Colonic mucosa (tissue), 4 donors: ENCODE data around the gene CMTM2. TPM values are rescaled to one million over a fixed set of nuclear protein-coding genes. Genes with fewer than 3 reads are reported as not detected.

ENCODE experiments used
- DNase-seq: peaks from one replicate; pipeline ENCODE4 v3.0.0-alpha.2; 2020
- H3K27ac ChIP-seq: fragments of 200-600 bp; one replicate; pipeline ENCODE4 v1.8.0; 2021
- H3K27me3 ChIP-seq: fragments of 200-600 bp; one replicate; pipeline ENCODE4 v1.8.0; 2021
- H3K36me3 ChIP-seq: fragments of 200-600 bp; one replicate; pipeline ENCODE4 v1.8.0; 2021
- H3K4me1 ChIP-seq: fragments of 200-600 bp; one replicate; pipeline ENCODE4 v1.8.0; 2021; ENCODE audit warnings: mild to moderate bottlenecking
- H3K4me3 ChIP-seq: fragments of 200-600 bp; one replicate; pipeline ENCODE4 v1.8.0; 2021
- H3K9ac ChIP-seq, 2 donors: one replicate each; pipeline ENCODE4 v1.7.0; 2013; ENCODE audit warnings: control low read depth in 2 of 2, low read depth in 2 of 2, low read length in 2 of 2
- H3K9me3 ChIP-seq: fragments of 200-600 bp; one replicate; pipeline ENCODE4 v1.8.0; 2021
- CTCF ChIP-seq: fragments of 200-600 bp; IDR thresholded peaks from one replicate; pipeline ENCODE4 v1.8.0; 2022; ENCODE audit warnings: antibody characterized with exemption, mild to moderate bottlenecking
- intact Hi-C: fragments of 100-400 bp; cut with DNase I; formaldehyde crosslinking; loops from one replicate; pipeline ENCODE4 v1.14.1; 2022
- total RNA-seq, 2 donors: library from RNA; stranded (reverse); fragmentation: NEBNext Ultra II Directional in 1 of 2; extraction: Animal tissue kit (Norgen Biotek cat#: 25700) in 1 of 2; gene quantifications; one replicate each; pipeline ENCODE4 v1.2.1, GENCODE V29; 2021
- donor health status: healthy.
- donor health status: DM: no; HTN: no; CAD: no.
- donor health status: DM: no; HTN: no; CAD: no.

Gene CMTM2
- total RNA-seq, 2 donors from 2014 or later = not detected

GRCh38 chr16:66588981-66589713 lies 9.9 kb downstream of the CMTM2 start:
- no peaks in the 10 kb centered on the region for H3K36me3 ChIP-seq
- H3K4me3 ChIP-seq = no peak overlapping the region
- H3K9ac ChIP-seq = no peak overlapping the region
- H3K27me3 ChIP-seq = no peaks in the 10 kb centered on the region
- DNase-seq = peak; percentile 42
- H3K27ac ChIP-seq = no peak overlapping the region
- intact Hi-C loops = no loop called here
- TF ChIP-seq CTCF = no peak
- H3K9me3 ChIP-seq = no peaks in the 10 kb centered on the region
- H3K4me1 ChIP-seq = no peaks in the 10 kb centered on the region

GRCh38 chr16:66590322-66590721 lies 11.1 kb downstream of the CMTM2 start:
- H3K27ac ChIP-seq = no peak overlapping the region
- no peaks in the 10 kb centered on the region for H3K27me3 ChIP-seq
- no peak for DNase-seq
- H3K9ac ChIP-seq = no peak overlapping the region
- no peaks in the 10 kb centered on the region for H3K4me1 ChIP-seq
- H3K36me3 ChIP-seq = no peaks in the 10 kb centered on the region
- intact Hi-C loops = no loop called here
- no peak overlapping the region for H3K4me3 ChIP-seq
- no peaks in the 10 kb centered on the region for H3K9me3 ChIP-seq
- no peak for TF ChIP-seq CTCF

- H3K9me3 ChIP-seq = no peaks in the 10 kb centered on the region
- no peaks in the 10 kb centered on the region for H3K27me3 ChIP-seq
- H3K27ac ChIP-seq = no peak overlapping the region
- H3K9ac ChIP-seq = no peak overlapping the region
- H3K4me3 ChIP-seq = no peak overlapping the region
- H3K36me3 ChIP-seq = no peaks in the 10 kb centered on the region
- TF ChIP-seq CTCF = no peak
- DNase-seq = no peak
- intact Hi-C loops = no loop called here
- H3K4me1 ChIP-seq = no peaks in the 10 kb centered on the region
Observed at GRCh38 chr16:66591018-66591417, 11.8 kb downstream of the CMTM2 start.

- Histone ChIP-seq H3K4me1 (no peaks in the 10 kb centered on the region), H3K27me3 (no peaks in the 10 kb centered on the region), H3K36me3 (no peaks in the 10 kb centered on the region), H3K27ac (no peak overlapping the region), H3K4me3 (no peak overlapping the region), H3K9ac (no peak overlapping the region), H3K9me3 (no peaks in the 10 kb centered on the region)
- no peak for DNase-seq
- intact Hi-C loops = no loop called here
- TF ChIP-seq CTCF = no peak
Observed at GRCh38 chr16:66592241-66592640, 13.0 kb downstream of the CMTM2 start.

- no peak for TF ChIP-seq CTCF
- no peaks in the 10 kb centered on the region for H3K4me1 ChIP-seq
- intact Hi-C loops = no loop called here
- H3K27me3 ChIP-seq = no peaks in the 10 kb centered on the region
- H3K9me3 ChIP-seq = no peaks in the 10 kb centered on the region
- no peak overlapping the region for H3K9ac ChIP-seq
- no peak overlapping the region for H3K4me3 ChIP-seq
- no peak for DNase-seq
- no peak overlapping the region for H3K27ac ChIP-seq
- H3K36me3 ChIP-seq = no peaks in the 10 kb centered on the region
Observed at GRCh38 chr16:66592814-66593213, 13.6 kb downstream of the CMTM2 start.
